HG02759 (cell line): ENCODE results near the gene MR1.
A peak's percentile ranks its signal among the peaks of the same experiment; 100 is the strongest.

Experiments
- ATAC-seq: cut with Tn5 transposase; IDR thresholded peaks from one replicate; pipeline ENCODE4 v1.9.1; 2021; ENCODE audit warnings: mild to moderate bottlenecking, moderate library complexity; ENCODE audit not compliant: unreplicated experiment

Gene MR1

DNA sequence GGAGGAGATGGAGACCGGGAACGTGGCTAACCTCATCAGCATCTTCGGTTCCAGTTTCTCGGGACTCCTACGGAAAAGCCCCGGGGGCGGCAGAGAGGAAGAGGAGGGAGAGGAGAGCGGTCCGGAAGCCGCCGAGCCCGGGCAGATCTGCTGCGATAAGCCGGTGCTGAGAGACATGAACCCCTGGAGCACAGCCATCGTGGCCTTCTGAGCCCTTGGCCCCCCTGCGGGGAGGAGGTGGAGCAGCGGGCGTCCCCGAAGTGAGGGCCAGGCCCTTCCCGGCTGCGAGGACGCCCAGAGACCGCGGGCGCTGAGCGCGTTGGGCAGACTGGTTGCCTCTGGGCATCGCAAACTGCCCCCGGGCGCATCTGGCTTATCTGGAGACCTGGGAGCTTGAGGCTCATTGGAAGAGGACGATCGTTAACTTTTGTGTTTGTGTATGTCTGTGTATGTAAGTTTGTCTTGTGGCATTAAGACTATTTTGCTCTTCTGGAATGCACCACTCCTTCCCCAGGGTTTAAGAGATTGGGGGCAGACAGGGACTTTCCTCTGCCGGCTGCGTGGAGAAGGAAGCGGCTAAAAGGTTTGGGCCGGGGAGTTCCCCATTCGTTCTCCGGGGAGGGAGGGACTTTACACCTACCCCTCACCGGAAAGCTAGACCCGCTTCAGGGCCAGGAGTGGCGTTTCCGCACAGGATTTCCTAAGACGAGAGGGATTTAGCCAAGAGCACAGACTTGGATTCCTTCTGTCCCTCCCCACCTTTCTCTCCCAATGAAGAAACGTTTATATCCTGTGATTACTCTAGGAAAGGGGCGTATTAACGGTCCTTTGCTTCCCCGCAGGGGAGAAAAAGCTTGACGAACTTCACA lies 56.1 kb downstream of the MR1 start:
- peak; percentile 35 for ATAC-seq

- no peak for ATAC-seq
These were observed 56.9 kb downstream of the MR1 start for GRCh38 chr1:181090641-181091126.

- no peak for ATAC-seq
These were observed 57.7 kb downstream of the MR1 start for GRCh38 chr1:181091309-181092040.

- ATAC-seq: no peak
These were observed 58.3 kb downstream of the MR1 start for GRCh38 chr1:181092056-181092455.

DNA sequence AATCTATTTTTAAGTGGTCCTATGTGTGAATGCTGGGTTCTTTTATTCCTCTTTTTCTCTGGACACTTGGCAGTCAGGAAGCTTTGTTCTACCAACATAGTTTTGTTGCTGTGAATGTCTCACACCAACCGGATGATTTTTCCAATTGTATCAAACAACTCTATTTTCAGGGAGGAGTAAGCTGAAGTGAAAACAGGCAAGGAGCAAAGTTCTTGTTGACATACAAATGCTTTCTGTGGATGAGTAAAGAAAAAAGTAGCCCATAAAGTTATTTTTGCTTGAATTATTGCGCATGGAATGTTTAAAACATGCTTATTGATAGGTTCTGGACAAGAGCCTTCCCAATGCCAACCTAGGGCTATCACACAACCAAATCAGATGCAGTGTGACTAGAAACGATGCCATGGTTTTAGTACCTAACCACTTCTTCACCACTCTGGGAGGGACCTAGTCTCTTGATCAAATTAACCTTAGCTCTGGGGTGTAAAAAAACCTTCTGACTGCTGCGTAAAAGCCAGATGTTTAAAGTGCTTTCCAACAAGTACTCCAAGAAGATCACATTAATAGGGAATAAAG lies 59.2 kb downstream of the MR1 start:
- ATAC-seq: no peak

DNA sequence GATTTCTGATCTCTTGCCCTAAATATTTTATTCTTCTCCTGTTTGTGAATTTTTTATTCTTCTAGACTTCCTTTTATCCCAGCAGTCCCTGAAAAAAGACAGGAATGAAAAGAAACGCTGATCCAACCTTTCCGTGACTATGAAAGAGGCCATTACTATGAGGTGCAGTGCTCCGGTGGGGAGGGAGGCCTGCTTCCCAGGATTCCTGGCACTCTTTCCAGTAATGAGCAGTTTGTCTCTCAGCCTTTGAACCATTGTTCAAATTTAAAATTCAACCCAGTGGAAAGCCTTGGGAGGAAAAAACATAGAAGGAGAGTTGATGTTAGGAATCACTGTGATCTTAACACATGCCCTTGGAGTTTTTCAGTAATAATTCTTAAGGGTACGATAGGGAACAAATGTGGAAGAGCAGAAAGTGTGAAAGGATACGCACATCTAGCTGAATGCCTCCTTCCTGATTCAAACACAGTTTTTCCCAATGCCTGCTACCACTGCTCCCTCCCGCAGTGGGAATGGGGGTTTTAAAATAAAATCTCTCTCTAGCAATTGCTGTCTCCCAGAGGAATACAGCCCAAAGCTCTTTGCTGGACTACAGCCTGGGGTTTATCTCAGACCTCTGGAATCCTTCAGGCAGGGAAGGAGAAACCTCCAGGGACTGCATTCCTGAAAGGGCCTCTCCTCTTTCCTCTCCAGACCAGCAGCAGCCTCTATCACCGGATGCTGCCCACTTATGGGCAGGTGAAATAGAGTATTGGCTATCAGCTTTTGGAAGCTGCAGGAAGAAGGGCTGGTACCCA lies 60.8 kb downstream of the MR1 start:
- ATAC-seq: no peak

GRCh38 chr1:181095260-181095659 lies 61.5 kb downstream of the MR1 start:
- ATAC-seq: no peak

DNA sequence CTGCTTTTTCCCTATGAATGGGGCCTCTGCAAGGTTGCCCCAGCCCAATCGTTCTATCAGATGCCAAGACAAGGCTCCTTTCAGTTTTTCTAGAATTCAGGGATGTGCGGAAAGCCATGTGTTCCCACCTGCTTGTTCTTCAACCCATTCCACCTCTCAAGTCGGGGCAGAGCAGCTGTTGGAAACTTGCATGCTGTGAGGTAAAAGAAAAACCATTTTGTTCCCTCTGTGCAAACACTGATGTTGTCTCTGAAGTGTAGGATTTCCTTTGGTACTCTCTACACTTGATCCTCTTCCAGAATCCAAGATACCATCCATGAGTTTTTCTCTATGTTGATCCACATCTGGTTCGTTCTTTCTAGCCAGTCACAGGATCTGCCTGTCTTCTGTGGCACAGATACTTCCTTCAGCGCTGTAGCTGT lies 62.0 kb downstream of the MR1 start:
- no peak for ATAC-seq

DNA sequence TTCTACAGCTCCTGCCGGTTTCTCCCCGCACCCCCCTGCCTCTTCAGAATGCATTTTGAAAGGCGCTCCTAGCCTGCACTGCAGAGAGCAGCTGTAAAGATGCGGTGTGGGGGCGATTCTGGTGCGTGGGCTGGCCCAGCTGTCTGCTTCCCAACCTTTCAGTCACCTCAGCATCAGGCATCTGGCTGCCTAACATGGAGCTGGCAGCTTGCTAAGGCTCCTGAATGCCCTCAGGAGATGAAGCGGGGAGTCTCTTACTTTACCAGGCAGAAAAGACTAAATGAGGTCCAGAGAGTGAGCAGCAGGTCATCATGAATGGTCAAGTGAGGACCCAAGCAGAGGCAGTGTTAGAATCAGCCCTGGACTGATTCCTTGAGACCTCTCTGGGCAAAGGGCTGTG lies 63.5 kb downstream of the MR1 start:
- ATAC-seq: no peak

DNA sequence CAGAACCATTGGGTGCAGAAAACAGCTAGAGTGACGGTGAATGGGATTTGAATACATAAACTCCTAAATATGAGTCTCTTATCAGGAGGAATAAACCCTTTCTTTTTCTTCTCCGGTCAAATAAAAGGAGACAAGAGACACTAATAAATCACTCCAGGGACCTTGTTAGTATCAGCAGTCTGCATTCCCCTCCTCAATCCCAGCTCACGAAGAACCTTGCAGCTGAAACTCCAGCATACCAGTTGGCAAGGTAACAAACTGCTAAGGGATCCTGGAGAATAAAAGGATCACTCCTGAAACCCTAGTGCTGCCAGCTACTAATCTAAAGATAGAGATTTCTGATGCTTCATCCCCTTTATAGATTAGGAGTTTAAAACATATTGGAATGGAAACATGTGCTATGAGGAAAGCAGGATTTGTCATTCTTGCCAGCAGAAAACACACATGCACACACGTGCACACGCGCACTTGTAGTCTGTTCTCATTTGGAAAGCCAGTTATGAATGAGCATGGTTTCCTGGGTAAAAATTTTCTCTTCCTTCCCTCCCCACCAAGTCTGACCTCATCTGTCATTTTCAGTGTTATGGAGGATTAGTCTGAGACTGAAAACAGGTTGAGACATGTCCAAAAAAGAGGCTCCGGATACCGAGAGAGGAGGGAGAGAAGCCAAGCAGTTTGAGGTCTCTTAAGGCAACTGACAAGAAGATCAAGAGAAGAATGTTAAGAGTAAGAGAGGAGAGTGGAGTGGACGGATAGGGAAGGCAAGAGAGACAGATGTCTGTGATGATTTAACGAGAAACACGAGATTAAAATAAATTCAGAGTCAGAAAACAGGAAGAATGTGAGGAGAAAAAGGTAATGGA lies 65.6 kb downstream of the MR1 start:
- peak; percentile 74 for ATAC-seq

DNA sequence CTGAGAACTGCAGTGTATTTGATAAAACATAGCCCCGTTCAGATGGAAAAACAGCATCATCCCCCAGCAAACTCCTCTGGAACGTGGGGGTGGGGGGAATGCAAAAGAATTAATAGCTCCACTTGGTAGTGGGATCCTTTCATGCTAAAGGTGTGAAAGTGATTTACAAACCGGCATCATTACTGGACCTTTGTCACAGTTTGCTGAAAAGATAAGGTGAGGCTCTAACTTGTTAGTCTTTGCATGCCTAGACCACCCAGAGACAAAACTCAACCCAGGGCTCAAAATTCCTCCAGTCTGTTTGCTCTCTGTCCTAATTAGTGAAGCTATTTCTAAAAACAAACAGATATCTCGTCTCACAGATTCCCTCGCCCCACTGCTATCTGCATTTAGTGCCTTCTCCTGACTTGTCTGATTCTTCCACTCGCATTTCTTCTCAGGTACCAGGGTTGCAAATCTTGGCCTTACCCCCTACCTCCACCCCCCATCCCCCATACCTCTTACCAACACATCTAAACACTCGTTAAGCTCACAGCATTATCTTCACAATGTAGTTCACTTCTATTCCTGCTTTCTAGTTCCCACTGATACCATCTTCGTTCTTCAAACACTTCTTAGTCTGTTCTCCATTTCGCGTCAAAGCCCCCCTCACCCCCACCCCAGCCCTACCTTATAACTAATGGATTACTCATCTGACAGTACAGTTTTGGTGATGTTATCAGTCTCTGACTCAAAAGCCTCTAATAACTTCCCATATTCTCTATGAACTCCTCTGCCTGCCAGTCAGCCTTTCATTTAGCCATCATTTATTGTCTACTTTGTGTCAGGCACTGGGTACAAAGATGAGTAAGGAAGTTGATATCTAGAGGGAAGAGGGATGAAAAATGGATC lies 66.5 kb downstream of the MR1 start:
- ATAC-seq: no peak

GRCh38 chr1:181100934-181101333 lies 67.2 kb downstream of the MR1 start:
- no peak for ATAC-seq

- no peak for ATAC-seq
These were observed 67.9 kb downstream of the MR1 start for GRCh38 chr1:181101581-181102226.

DNA sequence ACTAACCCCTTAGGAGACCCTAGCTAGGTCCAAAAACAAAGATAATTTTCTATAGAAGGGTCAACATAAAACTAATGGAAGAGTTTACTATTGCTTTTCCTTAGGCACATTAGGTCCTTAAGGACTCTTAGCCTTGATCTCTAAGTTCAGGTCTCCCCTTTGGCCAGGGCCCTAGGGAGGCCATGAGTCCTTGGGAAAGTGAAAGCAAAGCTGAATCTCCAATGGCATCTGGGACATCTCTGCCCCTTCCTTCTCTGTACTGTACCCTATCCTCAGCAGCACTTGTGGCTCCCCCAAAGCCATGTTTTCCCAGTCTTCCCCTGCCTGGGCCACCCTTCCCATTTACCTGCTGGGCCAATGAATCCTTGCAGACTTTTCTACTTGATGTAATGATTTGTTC lies 69.1 kb downstream of the MR1 start:
- no peak for ATAC-seq

DNA sequence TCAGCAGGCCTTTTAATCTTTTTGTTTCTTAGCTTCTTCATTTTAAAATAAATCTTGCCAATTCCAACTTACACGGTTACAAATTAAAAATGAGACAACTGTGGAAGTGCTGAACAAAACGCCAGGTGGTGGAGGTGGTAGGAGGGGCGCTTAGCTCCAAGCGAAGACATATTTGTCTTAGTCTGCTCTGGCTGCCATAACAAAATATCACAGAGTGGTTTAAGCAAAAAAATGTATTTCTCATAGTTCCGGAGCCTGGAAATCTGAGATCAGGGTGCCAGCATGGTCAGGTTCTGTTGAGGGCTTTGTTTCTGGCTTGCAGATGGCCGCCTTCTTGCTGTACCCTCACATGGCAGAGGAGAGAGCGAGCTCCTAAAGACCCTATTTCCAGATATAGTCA lies 69.6 kb downstream of the MR1 start:
- no peak for ATAC-seq

DNA sequence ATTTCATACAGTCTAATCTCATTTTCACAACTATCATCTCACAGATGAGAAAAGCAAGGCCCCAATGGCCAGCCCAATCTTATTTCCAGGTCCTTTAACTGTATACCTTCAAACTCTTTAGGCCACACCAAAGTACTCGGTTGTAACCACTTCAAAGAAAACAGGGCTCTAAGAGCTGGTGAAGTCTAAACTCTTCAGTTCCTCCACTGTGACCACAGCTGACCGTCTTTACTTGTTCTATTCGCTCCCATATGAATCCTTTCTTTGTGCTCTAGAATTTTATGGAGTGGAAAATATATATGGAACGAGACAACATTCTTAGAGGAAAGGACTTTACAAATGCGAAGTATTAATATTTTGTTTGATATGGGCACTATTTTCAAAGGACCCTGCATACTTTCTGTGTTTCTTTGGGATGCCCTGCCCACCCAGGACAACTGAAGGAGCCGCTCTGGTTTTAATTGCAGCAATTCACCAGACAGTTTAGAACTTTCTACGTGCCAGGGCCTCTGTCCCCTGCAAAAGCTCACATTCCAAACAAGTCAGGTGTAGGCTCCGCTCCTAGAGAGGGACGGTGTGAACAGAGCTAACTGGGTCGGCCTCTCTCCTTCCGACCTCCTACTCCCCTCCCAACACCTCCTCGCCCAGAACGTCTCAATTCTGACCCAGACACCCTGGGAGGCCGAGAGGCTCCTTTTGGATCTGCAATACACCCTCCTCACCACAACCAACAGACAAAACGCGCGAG lies 70.4 kb downstream of the MR1 start:
- ATAC-seq: no peak

DNA sequence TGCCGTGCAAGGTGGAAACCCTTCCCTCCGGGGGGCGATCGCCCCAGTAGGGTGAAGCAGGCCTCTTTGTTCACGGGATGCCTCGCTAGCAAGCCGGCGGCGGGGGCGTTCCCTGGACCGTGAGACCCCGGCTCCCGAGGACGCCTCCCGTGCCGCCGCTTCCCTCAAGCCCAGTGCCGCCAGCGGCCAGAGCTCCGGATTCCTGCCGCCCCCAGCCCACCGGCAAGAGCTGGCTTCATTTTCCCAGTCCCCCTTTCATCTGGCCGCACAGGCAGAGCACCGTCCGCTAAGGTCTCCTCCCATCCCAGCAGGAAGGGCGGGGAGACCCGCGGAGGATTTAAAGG lies 71.0 kb downstream of the MR1 start:
- peak; percentile 32 for ATAC-seq
